Activated CD4-positive, alpha-beta T cell treated with anti-CD3 and anti-CD28 coated beads, Interleukin-2, Interleukin-4, amounts not matched to agents 100 ng/mL and 50 ng/mL, durations not matched to agents 16 hours and 8 hours (primary cell): ENCODE results near the gene PIP4K2A.
"Not testable (repeated sequence)": the region's sequence is repeated elsewhere in the genome, so short reads cannot be mapped to it uniquely, and the experiment has no call there.

Experiments used
- DNase-seq: peaks from one replicate; pipeline ENCODE4 v3.0.0-alpha.2; 2020; ENCODE audit warnings: low spot score

The PIP4K2A gene

GRCh38 chr10:22718659-22719058 is 4.3 kb upstream of the PIP4K2A start:
- not testable (repeated sequence) for DNase-seq

GRCh38 chr10:22717728-22718127 is 3.4 kb upstream of the PIP4K2A start:
- DNase-seq = no peak

GRCh38 chr10:22716943-22717342 is 2.6 kb upstream of the PIP4K2A start:
- DNase-seq = no peak

- no peak for DNase-seq
Observed at GRCh38 chr10:22715290-22715625, 880 bp upstream of the PIP4K2A start.

- peak; percentile 32 for DNase-seq
Observed at GRCh38 chr10:22713853-22714478, 412 bp downstream of the PIP4K2A start.

- no peak for DNase-seq
Observed at GRCh38 chr10:22712956-22713852, 1.2 kb downstream of the PIP4K2A start.

- DNase-seq = no peak
Observed at GRCh38 chr10:22712211-22712955, 2.0 kb downstream of the PIP4K2A start.

- no peak for DNase-seq
Observed at GRCh38 chr10:22711373-22711772, 3.0 kb downstream of the PIP4K2A start.

GRCh38 chr10:22710139-22710745 is 4.1 kb downstream of the PIP4K2A start:
- no peak for DNase-seq

GRCh38 chr10:22708772-22709171 is 5.6 kb downstream of the PIP4K2A start:
- DNase-seq = no peak

GRCh38 chr10:22705527-22705926 is 8.9 kb downstream of the PIP4K2A start:
- DNase-seq = no peak

- DNase-seq = no peak
Observed at GRCh38 chr10:22704942-22705341, 9.4 kb downstream of the PIP4K2A start.

- no peak for DNase-seq
Observed at GRCh38 chr10:22704471-22704911, 9.9 kb downstream of the PIP4K2A start.

GRCh38 chr10:22702348-22702747 is 12.0 kb downstream of the PIP4K2A start:
- DNase-seq = no peak

GRCh38 chr10:22701132-22701826 is 13.1 kb downstream of the PIP4K2A start:
- DNase-seq = no peak

- no peak for DNase-seq
Observed at GRCh38 chr10:22700489-22700888, 13.9 kb downstream of the PIP4K2A start.

- no peak for DNase-seq
Observed at GRCh38 chr10:22699976-22700375, 14.4 kb downstream of the PIP4K2A start.

GRCh38 chr10:22698941-22699440 is 15.4 kb downstream of the PIP4K2A start:
- no peak for DNase-seq

GRCh38 chr10:22697800-22698199 is 16.6 kb downstream of the PIP4K2A start:
- no peak for DNase-seq

- no peak for DNase-seq
Observed at GRCh38 chr10:22697101-22697500, 17.3 kb downstream of the PIP4K2A start.

- no peak for DNase-seq
Observed at GRCh38 chr10:22693860-22694259, 20.5 kb downstream of the PIP4K2A start.
